GM21717 (cell line): ENCODE results near the gene TJP3.

Source experiments
- ATAC-seq: cut with Tn5 transposase; IDR thresholded peaks from one replicate; pipeline ENCODE4 v1.9.1; 2021; ENCODE audit warnings: mild to moderate bottlenecking, moderate library complexity; ENCODE audit not compliant: unreplicated experiment

Gene TJP3

DNA sequence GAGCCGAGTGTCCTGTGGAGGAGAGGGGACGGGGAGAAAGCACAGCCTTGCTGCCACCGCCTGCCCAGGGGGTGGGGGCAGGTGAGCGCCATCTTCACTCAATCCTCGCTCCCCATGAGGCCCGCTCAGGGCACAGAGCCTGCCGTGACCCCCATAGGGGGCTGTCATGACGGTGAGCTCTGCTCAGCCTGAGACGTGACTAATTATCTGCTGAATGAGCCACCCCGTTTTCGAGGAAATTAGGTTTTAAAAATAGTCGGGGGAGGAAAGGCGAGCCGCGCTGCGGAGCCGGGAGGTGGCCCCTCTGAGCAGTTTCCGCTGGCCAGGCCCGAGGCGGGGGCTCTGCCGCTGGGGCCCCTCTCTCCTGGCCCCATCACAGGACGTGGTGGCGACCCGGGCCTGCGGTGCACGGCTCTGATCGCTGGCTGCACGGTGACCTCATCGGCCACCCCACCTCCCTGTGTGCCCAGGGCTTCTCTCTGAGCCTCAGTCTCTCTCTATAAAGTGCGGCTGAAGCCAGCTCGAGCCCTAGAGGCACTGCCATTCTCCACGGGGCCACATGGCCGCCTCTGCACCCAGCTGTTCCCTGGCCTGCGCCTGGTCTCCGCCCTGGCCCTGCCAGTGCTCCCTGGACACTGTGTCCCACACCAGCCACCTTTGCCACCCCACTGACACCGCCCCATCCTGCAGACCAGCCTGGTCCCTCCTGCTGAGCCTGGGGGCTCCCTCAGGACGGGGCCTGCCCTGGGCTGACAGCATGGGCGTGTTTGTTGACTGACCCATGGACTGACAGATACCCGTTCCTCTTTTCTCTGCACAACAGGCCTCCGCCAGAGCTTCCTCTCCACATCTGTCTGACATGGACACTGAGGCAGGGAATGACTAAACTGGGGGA, 36.3 kb upstream of the TJP3 start:
- ATAC-seq = no peak

DNA sequence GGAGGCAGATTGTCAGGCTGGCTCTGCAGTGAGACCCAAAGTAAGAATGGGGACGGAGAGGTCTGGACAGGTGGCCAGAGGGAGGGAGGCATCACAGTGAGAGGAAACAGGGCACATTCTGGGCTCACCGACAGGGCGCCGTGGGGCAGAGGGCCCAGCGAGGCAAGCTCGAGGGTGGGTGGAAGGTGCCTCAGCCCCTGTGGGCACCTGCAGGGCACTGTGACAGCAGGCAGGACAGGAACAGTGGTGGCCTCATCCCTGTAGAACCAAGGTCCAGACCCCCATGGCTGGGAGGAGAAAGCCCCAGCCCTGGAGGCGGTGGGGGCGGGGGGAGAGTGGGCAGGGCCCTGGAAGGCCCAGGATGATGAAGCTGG, 35.6 kb upstream of the TJP3 start:
- ATAC-seq = no peak

GRCh38 chr19:3672993-3673392, 35.2 kb upstream of the TJP3 start:
- ATAC-seq = no peak

DNA sequence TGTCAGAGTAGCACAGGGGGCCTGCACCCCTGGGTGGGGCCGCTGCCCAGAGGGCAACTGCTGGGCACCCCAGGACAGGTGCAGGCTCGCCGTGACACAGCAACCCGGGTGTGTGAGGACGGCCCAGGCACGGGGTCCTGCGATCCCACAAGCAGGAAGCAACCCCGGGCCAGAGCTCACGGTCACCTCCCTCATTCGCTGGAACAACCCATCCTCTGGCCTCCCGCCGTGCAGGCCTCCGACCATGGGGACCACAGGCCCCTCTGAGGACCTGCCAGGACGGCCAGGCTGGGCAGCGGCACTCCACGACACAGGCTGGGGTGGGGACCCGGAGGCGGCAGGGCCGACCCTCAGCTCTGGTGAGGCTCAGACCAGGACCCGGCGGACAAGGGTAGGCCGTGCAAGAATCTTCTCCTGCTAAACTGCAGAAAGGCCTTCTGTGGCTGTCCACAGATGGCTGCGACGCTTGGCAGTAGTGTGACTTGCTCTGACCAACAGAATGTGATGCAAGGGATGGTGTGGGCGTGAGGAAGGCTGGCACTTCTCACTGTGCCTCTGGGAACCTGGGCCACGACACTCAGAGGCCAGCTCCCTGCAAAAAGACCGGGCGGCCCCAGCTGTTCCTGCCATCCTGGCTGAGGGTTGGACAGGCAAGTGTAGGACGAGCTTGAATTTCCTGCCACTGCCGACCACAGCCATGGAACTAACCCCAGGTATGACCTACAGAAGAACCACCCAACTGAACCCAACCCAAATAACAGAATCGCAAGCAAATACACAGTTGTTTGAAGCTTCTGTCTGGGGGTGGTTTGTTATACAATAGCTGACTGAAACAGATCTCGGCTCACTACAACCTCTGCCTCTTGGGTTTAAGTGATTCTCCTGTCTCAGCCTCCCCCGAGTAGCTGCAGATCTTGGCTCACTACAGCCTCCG, 34.4 kb upstream of the TJP3 start:
- no peak for ATAC-seq

- no peak for ATAC-seq
Measured at GRCh38 chr19:3674784-3675543, 33.2 kb upstream of the TJP3 start.

DNA sequence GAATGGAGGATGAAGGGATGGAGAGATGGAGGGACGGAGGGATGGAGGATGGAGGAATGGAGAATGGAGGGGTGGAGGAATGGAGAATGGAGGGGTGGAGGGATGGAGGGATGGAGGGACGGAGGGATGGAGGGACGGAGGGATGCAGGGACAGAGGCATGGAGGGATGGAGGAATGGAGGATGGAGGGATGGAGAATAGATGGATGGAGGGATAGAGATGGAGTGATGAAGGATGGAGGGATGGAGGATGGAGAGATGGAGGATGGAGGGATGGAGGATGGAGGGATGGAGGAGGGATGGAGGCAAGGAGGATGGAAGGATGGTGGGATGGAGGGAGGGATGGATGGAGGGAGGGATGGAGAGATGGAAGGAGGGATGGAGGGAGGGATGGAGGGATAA, 30.0 kb upstream of the TJP3 start:
- no peak for ATAC-seq

DNA sequence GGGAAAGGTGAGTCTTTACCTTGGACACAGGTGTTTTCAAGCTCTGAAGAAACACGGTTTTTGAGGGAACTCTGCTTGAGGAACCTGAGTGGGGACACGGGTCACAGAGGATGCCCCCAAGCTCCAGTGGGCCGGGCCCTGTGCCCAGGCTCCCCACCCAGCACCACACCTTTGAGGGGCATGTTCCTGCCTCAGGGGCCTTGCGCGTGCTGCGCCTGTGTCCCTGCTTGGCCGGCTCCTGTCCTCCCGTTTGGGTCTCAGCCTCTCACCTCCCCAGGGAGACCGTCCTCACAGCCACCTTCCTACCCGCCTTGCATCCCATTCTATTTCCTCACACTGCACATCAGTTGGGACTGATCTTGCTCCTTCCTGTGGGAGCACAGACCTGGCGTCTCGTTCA, 29.0 kb upstream of the TJP3 start:
- ATAC-seq = no peak

DNA sequence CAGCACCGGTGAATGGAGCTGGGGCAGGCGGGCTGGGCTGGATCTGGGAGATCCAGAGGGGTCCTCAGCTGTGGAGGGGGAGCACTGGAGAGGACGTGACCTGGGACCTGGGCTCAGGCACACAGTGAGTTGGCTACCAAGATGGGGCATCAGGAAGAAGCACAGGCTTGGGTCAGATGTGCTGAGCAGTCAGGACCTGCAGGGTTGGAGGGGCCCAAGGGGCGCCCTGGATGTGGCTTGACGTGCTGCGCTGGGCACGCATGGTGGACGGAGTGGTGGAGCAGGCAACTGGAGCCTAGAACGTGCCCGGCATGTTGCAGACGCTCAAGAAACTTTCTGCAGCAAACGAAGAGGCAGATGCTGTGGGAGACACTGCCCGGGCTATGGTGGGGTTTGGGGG, 28.6 kb upstream of the TJP3 start:
- ATAC-seq = no peak

GRCh38 chr19:3680939-3681338, 27.2 kb upstream of the TJP3 start:
- ATAC-seq = no peak

- ATAC-seq = no peak
Measured at GRCh38 chr19:3682286-3682685, 25.9 kb upstream of the TJP3 start.

DNA sequence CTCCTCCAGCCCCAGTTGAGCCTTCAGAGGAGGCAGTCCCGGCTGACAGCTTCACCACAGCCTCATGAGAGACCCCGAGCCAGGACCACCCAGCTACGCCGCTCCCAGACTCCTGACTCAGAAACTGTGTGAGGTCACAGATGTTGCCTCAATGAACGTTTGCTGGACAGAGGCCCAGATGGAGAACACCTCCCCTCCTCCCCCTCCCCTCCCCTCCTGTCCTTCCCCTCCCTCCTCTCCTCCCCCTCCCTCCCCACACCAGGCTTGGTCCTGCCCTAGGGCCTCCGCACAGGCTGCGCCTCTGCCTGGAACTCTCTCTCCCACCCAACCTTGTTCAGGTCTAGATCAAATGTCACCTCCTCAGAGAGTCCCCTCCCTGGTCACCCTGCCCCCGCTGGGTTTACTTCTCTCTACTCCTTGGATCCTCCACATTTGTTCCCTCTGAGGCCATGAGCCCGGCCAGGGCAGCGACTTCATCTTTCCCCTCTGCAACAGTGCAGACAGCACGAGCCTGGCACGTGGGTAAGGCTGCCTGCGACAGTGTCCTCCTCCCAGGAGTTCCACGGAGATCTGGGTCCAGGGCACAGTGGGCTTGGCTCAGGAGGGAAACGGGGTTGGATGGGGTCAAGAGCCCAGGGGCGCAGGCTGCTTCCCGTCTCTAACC, 25.3 kb upstream of the TJP3 start:
- ATAC-seq = no peak

GRCh38 chr19:3683405-3684053, 24.7 kb upstream of the TJP3 start:
- no peak for ATAC-seq

DNA sequence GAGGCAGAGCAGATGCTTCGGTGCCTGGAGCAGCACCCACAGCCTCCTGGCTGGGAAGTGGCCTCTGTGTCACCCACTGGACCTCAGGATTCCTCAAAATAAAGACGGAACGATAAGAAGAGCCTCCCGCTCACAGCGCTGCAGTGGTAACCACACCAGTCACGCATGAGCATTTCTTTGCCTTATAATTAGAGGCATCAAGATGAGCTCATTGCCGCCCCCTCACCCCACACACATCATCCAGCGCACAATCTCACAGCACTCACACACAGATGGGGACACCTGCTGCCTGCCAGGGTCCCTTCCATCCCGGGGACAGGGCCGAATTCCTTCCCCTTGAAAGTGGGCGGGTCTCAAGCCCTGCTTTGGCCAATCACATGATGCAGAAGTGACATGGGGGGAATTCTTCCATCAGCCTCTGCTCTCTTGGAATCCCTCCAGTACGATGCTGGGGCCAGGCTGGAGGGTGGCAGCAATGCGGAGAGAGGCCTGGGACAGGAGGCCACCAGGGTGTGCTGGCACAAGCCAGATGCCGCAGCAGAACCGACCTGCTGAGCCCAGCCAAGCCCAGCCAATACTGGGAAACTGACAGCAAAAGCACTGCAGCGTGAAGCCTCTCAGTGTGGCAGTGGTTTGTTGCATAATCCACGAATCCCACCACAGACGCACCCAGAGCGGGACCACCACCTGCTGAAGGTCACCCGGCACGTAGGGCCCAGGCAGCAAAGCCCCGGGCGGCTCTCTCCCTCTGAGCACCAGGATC, 23.9 kb upstream of the TJP3 start:
- no peak for ATAC-seq

DNA sequence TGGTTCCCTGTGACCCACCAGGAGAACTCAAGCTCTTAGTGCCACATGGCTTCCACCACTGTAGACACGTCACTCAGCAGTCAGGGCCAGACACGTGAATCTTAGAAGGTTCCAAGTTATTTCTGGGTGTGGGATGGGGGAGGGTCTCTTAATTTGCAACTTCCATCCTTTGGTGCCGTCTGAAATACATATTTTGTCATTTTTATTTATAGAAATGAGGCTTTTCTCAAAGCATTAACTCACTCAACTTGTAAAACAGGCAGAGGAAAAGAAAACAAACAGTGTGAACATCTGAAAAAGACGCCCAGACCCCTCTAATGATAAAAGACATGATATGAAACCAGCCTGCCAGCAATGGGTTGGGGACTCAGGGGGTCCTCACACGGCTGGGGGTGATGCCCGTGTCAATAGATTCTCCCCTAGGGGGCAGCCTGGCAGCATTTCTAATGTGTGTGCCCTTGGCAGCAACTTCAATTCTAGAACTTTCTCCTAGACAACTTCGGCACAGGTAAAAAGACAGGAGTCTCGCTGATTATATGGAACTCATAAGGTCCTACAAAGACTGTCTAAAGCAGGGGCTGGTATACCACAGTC, 23.3 kb upstream of the TJP3 start:
- ATAC-seq = no peak

- no peak for ATAC-seq
Measured at GRCh38 chr19:3687393-3687773, 20.8 kb upstream of the TJP3 start.

- no peak for ATAC-seq
Measured at GRCh38 chr19:3687774-3688706, 20.1 kb upstream of the TJP3 start.

DNA sequence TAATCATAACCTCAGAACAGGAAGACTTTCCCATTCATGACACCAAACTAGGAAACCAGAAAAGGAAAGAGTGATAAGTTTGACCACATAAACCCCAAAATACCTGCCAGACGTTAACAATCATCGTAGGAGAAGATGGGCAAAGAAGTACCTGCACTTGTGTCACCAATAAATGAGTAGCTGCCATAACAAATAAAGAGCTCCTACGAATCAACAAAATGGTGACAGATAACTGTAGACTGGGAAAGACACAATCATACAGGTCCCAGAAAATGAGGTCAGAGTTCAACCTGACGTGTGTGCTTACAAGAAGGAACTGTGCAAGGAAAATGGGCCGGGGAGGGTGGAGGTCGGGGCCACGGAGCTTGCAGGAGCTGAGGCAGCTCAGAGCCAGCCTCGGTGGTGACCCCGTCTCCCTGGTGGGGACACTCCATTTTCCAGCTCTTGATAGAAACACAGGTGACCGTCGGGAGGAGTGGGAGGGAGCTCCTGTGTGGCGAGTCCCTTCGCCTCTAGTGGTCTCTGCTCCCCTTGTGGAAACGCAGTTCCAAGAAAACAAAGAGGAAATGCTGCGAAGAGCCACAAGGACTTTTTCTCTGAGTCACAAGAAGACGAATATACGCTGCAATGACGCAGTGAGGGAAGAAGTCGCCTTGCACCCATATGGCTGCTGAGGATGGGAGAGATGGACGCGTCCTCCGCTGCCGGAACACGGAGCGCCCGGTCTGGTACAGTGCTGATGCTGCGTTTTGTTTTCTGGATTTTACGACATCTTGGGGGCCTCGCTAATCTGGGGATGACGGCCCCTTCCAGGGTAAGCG, 17.4 kb upstream of the TJP3 start:
- ATAC-seq = no peak
